HG03378 (cell line): ENCODE data around the gene CAMK4.

ENCODE experiments used
- ATAC-seq: cut with Tn5 transposase; IDR thresholded peaks from one replicate; pipeline ENCODE4 v1.9.1; 2021; ENCODE audit warnings: mild to moderate bottlenecking, moderate library complexity; ENCODE audit not compliant: unreplicated experiment

The CAMK4 gene

GRCh38 chr5:111223787-111224560, at the start of gene CAMK4:
Gene CAMK4 (plus strand): TSS chr5:111224384. CDS start chr5:111224484, 100 bp downstream.
- peak; percentile 49 for ATAC-seq

DNA sequence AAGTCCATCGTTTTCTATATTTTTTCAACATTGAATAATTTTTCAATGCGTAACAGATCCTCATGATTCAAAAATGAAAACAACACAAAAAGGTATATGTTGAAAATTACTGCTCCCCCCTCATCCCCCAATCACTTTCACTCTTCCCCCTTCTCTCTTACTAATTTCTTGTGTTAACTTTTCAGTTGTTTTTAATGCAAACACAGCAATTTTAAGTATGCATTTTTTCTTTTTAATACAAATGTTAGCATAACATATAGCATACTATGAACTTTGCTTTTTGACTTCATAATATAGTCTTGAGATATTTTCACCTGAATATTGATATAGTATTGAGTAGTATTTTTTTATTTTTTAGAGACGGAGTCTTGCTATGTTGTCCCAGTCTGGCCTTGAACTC, 41.1 kb upstream of the CAMK4 start:
- ATAC-seq = no peak

DNA sequence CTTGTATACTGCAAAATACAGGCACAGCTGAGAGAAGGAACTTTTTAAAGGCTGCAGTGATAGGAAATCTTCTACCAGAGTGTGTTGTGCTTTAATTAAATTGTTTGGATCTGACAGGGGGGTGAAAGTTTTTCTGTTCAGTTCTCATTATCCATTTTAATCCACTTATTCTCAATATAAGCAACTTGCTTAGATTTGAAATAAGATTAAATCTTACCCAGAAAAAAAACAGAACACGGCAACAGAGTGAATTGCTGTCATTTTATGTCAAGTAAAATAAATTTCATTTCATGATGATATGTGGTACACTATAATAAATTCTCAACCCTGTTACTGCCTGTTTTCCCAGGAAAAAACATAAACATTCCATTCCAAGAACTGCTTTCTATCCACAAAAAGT, 37.1 kb upstream of the CAMK4 start:
- ATAC-seq = no peak

GRCh38 chr5:111194053-111194452, 30.1 kb upstream of the CAMK4 start:
- ATAC-seq = no peak

- no peak for ATAC-seq
These were observed 29.3 kb upstream of the CAMK4 start for GRCh38 chr5:111194925-111195324.

DNA sequence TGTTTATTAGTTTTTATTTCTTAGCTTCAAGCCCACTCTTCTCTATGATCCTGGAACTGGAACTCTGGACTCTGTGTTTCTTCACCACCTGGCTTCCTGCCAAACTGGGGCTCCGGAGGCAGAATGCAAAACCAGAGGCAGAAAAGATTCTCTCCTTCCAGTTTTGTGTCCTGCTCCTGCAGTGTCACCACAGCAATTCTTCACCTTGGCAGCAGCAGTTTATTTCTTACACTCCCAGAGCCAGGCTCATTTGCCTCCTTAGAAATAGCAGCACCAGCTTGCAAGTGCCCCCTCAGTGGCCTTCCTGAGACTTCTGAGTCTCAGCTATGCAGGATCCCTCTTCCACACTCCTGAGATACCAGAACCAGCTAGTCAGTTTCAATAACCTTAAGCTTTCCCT, 26.7 kb upstream of the CAMK4 start:
- ATAC-seq = no peak

DNA sequence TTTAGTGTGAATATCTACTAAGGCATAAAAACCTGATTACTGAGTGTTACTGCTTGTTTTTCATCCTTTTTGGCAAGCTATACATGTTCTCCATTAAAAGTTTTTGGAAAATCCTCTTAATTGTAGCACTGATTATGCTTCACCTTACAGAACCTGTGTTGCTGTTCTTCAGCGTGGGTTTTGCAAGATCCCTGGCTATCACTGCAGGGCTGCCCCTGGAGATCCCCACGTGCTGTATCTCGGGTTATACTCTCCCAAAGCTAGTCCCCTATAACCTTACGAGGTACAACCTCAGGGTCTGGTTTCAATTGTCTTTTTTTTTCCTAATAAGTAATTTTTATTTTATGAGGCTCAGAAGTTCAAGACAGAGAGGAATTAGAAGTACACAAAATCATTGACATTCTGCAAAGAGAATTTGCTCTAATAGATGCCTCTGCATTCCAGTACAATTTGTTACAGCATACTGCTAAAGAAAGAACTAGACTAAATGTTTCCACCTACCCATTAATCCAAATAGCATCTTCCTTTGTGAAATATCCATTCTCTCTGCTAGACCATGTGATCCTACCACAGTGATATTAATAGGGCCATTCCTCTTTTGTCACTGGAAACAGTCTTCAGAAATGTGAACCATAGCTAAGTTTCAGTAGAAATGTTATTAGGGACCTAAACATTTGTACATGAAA, 25.8 kb upstream of the CAMK4 start:
- ATAC-seq = no peak

GRCh38 chr5:111200828-111201227, 23.4 kb upstream of the CAMK4 start:
- no peak for ATAC-seq

DNA sequence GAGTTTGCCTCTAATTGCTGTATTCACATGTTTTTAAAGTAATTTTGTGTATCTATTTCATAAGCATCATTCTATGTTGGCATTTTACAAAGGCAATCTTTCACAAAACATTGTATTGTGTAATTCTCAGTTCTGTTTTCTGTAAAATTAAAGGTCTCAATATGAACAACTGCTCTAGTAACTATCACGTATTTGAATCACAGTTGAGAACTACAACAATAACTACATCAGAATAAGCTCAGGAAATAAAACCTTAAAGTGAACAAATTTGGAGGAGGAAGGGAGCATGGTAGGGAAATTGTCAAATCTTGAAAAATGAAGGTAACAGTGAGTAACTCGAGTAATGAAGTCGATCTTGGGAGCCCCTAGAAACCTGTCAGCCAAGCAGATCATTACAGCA, 22.5 kb upstream of the CAMK4 start:
- no peak for ATAC-seq

GRCh38 chr5:111211341-111211740, 12.8 kb upstream of the CAMK4 start:
- ATAC-seq = peak; percentile 88

DNA sequence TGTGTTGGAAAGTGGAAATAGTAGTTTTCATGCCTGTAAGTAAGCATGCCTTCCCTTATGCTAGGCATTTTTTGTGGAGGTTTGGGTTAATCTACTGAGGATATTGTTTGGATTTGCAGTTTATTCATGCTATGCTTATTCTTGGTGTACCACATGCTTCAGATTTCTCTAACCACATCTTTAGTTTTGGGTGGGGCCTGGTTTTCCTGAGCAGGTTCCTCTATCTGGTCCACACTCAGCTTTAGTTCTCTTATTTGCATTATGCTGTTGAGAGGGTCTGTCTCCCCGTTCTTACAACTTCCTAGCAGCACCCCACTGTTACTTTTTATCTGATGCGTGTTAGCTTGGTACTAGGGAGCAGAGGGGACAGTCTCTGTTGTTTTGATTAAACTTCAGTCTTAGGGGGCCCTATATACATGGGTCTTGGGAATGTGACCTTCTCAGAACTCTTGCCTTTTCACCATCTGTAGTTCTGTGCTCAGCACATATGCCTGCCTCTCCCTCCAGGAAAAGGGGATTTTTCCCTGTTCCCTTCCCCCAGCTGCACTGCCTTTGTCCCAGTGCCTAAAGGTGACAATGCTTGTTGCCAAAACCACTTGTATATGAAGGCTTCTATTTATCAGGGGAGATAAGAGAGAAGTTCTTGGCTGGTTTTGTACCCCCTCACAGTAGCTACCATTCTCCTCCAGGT, 10.0 kb upstream of the CAMK4 start:
- ATAC-seq = no peak

GRCh38 chr5:111215971-111216370, 8.2 kb upstream of the CAMK4 start:
- ATAC-seq = no peak

DNA sequence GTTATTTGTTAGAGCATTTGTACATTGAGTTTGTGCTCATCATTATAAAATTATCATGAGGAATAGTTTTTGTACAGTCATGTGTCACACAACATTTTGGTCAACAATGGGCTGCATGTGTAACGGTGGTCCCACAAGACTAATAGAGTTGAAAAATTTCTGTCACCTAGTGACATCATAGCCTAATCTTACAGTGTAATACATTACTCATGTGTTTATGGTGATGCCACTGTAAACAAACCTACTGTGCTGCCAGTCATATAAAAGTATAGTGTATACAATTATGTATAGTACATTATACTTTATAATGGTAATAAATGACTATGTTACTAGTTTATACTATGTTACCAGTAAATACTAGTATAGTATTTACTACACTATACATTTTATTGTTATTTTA, 3.0 kb upstream of the CAMK4 start:
- ATAC-seq = no peak

GRCh38 chr5:111223101-111223786, 940 bp upstream of the CAMK4 start:
- no peak for ATAC-seq

DNA sequence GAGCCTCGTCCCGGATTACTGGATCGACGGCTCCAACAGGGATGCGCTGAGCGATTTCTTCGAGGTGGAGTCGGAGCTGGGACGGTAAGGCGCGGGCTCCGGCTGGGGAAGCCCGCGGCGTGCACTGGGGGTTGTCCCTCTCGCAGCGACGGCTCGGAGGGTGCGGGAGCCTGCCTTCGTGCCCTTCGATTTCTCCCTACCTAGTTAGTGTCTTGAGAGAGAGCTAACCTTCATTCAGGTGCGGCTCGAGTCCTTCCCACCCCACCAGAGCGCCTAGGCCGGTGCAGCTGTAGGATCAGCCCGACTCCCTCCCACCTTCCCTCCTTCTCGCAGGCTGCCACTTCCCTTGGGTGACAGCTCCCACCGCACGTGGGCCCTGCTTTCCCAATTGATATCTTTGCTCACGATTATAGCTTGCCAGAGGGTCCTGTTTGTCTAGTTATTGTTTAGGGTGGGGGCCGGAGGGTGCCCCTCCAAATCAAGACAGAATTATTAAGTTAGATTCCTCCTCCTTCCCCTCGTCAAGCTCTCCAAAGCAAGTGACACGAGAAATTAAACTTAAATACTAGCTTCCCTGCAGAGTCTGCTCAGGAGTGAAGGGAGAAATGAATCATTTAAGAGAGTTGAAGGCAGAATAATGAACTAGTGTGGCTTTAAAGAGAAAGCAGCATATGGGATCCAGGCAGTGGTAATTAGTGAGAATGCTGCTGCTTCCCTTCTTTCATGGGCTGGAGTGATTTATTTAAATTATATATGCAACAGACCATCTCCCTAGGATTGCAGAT, 569 bp downstream of the CAMK4 start:
- peak; percentile 27 for ATAC-seq

DNA sequence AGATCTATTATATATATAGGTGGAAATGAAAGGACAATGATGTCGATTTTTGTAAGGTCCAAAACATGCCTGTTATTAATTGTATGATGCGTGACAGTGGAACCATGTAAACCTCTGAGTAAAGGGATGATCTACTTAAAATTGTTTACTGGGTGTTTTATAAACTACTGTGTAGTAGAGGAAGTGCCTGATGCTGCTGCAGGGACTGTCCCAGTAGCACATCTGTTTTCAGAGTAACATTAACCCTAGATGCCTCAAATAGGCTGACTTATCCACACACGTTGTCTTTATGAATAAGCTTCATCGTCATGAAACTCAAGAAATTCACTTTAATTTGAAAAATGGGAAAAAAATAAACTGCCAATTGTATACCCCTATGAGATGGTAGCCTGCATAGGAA, 1.7 kb downstream of the CAMK4 start:
- peak; percentile 23 for ATAC-seq

DNA sequence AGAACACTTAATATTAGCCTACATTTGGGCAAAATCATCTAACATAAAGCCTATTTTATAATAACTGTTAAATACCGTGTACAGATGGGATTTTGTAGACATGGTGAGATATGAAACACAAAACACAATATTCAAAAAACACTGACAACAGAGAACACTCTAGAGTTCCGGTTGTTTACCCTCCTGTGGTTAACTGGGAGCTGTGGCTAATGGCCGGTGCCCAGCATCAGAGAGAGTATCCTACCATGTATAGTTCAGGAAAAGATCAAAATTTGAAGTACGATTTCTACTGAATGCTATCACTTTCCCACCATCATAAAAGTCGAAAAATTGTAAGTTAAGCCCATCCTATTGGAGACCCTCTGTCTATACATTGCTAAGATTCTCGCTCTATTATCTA, 2.4 kb downstream of the CAMK4 start:
- no peak for ATAC-seq

- ATAC-seq = no peak
These were observed 3.1 kb downstream of the CAMK4 start for GRCh38 chr5:111227226-111227782.

DNA sequence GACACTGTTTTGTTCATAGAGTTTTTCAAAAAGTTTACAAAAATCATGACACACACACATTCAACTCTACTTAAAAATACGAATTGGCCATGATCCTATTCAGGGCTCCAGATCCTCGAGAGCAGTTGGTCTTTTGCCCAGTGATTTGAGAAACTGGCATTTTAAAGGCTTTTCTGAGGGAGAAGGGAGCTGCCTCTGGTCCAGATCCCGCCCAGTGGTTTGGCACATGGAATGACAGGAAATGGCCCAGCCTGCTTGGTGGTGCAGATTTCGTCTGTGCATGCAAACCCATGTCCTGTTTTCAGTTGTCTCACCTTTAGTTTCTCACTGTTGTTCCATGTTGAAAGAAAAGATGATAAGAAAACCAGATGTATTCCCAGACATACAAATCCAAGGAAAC, 3.6 kb downstream of the CAMK4 start:
- no peak for ATAC-seq

GRCh38 chr5:111228520-111229220, 4.5 kb downstream of the CAMK4 start:
- ATAC-seq = no peak
